Measurements from ENCODE around the gene FARSB.
A peak's percentile ranks its signal among the peaks of the same experiment; 100 is the strongest.

Gene FARSB

GRCh38 chr2:222673273-222673672 lies 17.4 kb upstream of the FARSB start:
- peaks cover 5% of the 10 kb centered on the region for H3K4me1 Mint-ChIP-seq (ENCODE audit: low read depth)
- no peak overlapping the region for H3K4me3 Mint-ChIP-seq
- H3K27me3 Mint-ChIP-seq (ENCODE audit: low read depth), result peaks cover 77% of the 10 kb centered on the region
- H3K36me3 Mint-ChIP-seq (ENCODE audit: low read depth), result no peaks in the 10 kb centered on the region
- no peak overlapping the region for H3K27ac Mint-ChIP-seq
- H3K9me3 Mint-ChIP-seq, result no peaks in the 10 kb centered on the region

GRCh38 chr2:222672068-222672401 lies 16.1 kb upstream of the FARSB start:
- peaks cover 73% of the 10 kb centered on the region for H3K27me3 Mint-ChIP-seq (ENCODE audit: low read depth)

DNA sequence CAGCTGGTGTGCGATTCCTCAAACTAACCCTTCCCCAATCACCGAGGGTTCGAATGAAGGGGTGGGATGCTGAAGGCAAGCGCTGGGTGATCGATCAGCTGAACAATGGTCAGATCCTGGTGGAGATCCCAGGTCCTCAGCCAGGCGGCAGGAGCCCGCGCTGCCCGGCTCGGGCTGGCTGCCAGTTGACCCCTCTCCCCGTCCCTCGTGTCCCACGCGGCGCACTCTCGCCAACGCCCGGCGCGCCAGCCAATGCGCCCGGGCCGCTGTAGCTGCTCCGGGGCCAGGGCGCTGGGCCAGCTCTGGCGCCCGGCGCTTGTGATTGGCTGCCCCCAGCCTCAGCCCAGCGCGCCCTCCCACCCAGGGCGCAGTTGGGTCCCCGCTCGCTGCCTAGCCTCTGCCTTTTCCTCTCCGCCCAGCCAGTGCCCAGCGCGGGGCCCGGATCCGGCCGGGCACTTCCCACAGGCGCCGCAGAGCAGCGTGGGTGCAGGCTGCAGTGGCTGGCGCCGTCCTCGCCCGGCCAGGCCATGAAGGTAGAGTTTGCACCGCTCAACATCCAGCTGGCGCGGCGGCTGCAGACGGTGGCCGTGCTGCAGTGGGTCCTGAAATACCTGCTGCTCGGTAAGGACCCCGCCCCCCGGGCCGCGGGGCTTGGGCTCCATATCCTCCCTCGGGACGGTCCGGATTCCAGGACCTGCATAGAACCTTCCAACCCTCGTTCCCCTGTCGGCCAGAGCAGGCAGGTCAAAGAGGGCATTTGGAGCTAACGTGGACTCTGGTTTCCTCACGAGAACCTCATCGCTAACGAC lies 15.6 kb upstream of the FARSB start, which contains the start of gene MOGAT1:
TSS of gene MOGAT1 (plus strand) at position 400 of the 809 bp plus-strand sequence. CDS start at position 528, 128 bp downstream.
- H3K36me3 Mint-ChIP-seq (ENCODE audit: low read depth), result no peaks in the 10 kb centered on the region
- H3K9me3 Mint-ChIP-seq, result no peaks in the 10 kb centered on the region
- peaks cover 5% of the 10 kb centered on the region for H3K4me1 Mint-ChIP-seq (ENCODE audit: low read depth)
- H3K27ac Mint-ChIP-seq, result no peak within 1 kb of the TSS
- peak within 1 kb of the TSS; percentile 32 for H3K4me3 Mint-ChIP-seq
- peaks cover 73% of the 10 kb centered on the region for H3K27me3 Mint-ChIP-seq (ENCODE audit: low read depth)

More at GRCh38 chr2:222672068-222672401, 16.1 kb upstream of the FARSB start:
- H3K4me1 Mint-ChIP-seq (ENCODE audit: low read depth), result peaks cover 5% of the 10 kb centered on the region
- H3K36me3 Mint-ChIP-seq (ENCODE audit: low read depth), result no peaks in the 10 kb centered on the region
- H3K27ac Mint-ChIP-seq, result no peak overlapping the region
- no peaks in the 10 kb centered on the region for H3K9me3 Mint-ChIP-seq
- H3K4me3 Mint-ChIP-seq, result no peak overlapping the region

DNA sequence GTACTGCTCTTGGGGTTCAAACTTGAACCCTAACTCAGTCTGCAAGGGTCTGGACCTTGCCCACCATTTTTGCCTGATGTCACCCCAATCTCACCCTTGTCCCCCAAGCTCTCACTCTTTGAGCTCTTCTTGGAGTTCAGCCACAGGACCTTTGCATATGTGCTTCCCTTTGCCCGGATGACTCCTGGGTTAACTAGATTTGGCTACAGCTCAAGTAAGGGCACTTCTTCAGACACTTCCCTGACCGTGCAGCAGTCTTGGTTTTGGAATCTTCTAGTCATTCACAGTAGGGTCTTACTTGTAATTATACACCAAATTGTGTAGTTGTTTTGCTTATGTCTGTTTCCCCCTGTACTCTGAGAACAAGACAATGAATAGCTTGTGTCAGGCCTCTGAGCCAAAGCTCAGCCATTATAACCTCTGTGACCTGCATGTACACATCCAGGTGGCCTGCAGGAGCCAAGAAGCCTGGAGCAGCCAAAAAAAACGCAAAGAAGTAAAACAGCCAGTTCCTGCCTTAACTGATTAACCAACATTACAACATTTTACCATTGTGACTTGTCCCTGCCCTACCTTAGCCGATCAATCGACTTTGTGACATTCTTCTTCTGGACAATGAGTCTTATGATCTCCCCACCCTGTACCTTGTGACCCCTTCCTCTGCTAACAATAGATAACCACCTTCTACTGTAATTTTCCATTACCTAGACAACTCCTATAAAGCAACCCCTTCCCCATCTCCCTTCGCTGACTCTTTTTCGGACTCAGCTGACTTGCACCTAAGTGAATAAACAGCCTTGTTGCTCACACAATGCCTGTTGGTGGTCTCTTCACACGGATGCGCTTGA lies 14.5 kb upstream of the FARSB start:
- Mint-ChIP-seq H3K36me3 (ENCODE audit: low read depth) (no peaks in the 10 kb centered on the region), H3K4me1 (ENCODE audit: low read depth) (peaks cover 5% of the 10 kb centered on the region), H3K27me3 (ENCODE audit: low read depth) (peaks cover 77% of the 10 kb centered on the region), H3K9me3 (no peaks in the 10 kb centered on the region), H3K4me3 (no peak overlapping the region), H3K27ac (no peak overlapping the region)

GRCh38 chr2:222669353-222669752 lies 13.5 kb upstream of the FARSB start:
- Mint-ChIP-seq H3K36me3 (ENCODE audit: low read depth) (no peaks in the 10 kb centered on the region), H3K27ac (no peak overlapping the region), H3K4me1 (ENCODE audit: low read depth) (peaks cover 5% of the 10 kb centered on the region), H3K4me3 (no peak overlapping the region), H3K27me3 (ENCODE audit: low read depth) (peaks cover 71% of the 10 kb centered on the region), H3K9me3 (no peaks in the 10 kb centered on the region)

- no peaks in the 10 kb centered on the region for H3K9me3 Mint-ChIP-seq
- peaks cover 66% of the 10 kb centered on the region for H3K27me3 Mint-ChIP-seq (ENCODE audit: low read depth)
- peaks cover 5% of the 10 kb centered on the region for H3K4me1 Mint-ChIP-seq (ENCODE audit: low read depth)
- no peak overlapping the region for H3K4me3 Mint-ChIP-seq
- no peak overlapping the region for H3K27ac Mint-ChIP-seq
- no peaks in the 10 kb centered on the region for H3K36me3 Mint-ChIP-seq (ENCODE audit: low read depth)
These were observed 12.7 kb upstream of the FARSB start for GRCh38 chr2:222668494-222669154.

- H3K36me3 Mint-ChIP-seq (ENCODE audit: low read depth), result no peaks in the 10 kb centered on the region
- no peak overlapping the region for H3K27ac Mint-ChIP-seq
- peaks cover 23% of the 10 kb centered on the region for H3K27me3 Mint-ChIP-seq (ENCODE audit: low read depth)
- no peaks in the 10 kb centered on the region for H3K4me1 Mint-ChIP-seq (ENCODE audit: low read depth)
- H3K4me3 Mint-ChIP-seq, result no peak overlapping the region
- H3K9me3 Mint-ChIP-seq, result no peaks in the 10 kb centered on the region
These were observed 7.6 kb upstream of the FARSB start for GRCh38 chr2:222663479-222663878.

- Mint-ChIP-seq H3K4me1 (ENCODE audit: low read depth) (peaks cover 22% of the 10 kb centered on the region), H3K4me3 (peak overlapping the region; percentile 99), H3K27me3 (ENCODE audit: low read depth) (peaks cover 4% of the 10 kb centered on the region), H3K9me3 (no peaks in the 10 kb centered on the region), H3K27ac (peak overlapping the region; percentile 98), H3K36me3 (ENCODE audit: low read depth) (peaks cover 8% of the 10 kb centered on the region)
These were observed 894 bp upstream of the FARSB start for GRCh38 chr2:222656526-222657446.

DNA sequence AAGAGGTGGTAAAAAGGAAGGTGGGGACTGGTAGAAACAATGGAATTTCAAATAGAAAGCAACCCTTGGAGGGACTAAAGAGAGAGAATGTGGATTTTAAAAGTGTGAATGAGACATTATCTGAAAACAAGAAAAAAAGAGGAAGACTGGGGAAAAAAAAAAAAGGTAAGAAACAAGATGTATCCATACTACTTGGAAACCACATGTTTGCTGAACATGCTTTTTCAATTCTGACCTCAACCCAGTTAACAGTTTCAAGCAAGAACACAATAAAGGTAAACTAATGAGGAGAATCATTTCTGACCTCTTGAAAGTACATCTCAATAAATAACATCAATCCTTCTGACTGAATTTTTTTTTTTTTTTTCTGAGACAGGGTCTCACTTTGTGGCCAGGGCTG lies 2.6 kb downstream of the FARSB start:
- H3K36me3 Mint-ChIP-seq (ENCODE audit: low read depth), result peaks cover 11% of the 10 kb centered on the region

DNA sequence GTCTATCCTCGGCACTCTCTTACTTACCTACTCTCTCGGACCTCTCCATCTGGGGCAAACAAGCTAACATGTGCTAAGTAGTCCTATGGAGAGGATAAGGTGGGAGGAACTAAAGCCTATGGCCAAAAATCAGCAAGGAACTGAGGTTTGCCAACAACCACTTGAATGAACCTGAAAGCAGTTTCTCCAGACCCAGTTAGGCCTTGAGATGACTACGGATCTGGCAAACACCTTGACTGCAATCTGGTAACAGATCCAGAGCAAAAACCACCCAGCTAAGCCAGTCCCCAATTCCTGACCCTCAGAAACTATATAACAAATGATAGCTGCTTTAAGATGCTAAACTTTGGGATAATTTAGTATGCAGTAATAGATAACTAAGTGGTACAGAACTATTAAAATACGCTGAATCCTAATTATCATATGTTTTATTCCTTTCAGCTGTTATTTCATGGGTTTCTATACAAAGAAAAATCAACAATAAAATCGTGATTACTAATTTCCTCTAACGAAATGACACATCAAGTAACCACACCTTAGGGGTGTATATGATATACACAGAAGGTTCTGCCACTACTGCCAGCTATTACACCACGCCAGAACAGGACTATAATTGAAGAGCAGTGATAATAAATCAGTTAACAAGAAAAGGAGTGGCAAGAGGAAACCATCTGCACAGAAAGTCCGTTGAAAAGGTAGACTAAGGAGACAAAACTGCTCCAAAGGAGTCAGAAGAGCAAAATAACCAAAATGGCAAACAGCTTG lies 3.2 kb downstream of the FARSB start:
- peak overlapping the region; percentile 67 for H3K27ac Mint-ChIP-seq
- H3K27me3 Mint-ChIP-seq (ENCODE audit: low read depth), result no peaks in the 10 kb centered on the region
- H3K9me3 Mint-ChIP-seq, result no peaks in the 10 kb centered on the region
- peak overlapping the region; percentile 69 for H3K4me3 Mint-ChIP-seq
- H3K36me3 Mint-ChIP-seq (ENCODE audit: low read depth), result peaks cover 13% of the 10 kb centered on the region
- H3K4me1 Mint-ChIP-seq (ENCODE audit: low read depth), result peaks cover 25% of the 10 kb centered on the region

More for the DNA sequence above, 2.6 kb downstream of the FARSB start:
- Mint-ChIP-seq H3K4me1 (ENCODE audit: low read depth) (peaks cover 25% of the 10 kb centered on the region), H3K27me3 (ENCODE audit: low read depth) (no peaks in the 10 kb centered on the region), H3K9me3 (no peaks in the 10 kb centered on the region), H3K4me3 (peak overlapping the region; percentile 69), H3K27ac (peak overlapping the region; percentile 67)

GRCh38 chr2:222651718-222652418 lies 4.0 kb downstream of the FARSB start:
- H3K4me1 Mint-ChIP-seq (ENCODE audit: low read depth), result peaks cover 23% of the 10 kb centered on the region
- H3K27me3 Mint-ChIP-seq (ENCODE audit: low read depth), result no peaks in the 10 kb centered on the region
- no peak overlapping the region for H3K27ac Mint-ChIP-seq
- no peak overlapping the region for H3K4me3 Mint-ChIP-seq
- peaks cover 15% of the 10 kb centered on the region for H3K36me3 Mint-ChIP-seq (ENCODE audit: low read depth)
- no peaks in the 10 kb centered on the region for H3K9me3 Mint-ChIP-seq

- no peak overlapping the region for H3K27ac Mint-ChIP-seq
- H3K36me3 Mint-ChIP-seq (ENCODE audit: low read depth), result peaks cover 22% of the 10 kb centered on the region
- no peaks in the 10 kb centered on the region for H3K27me3 Mint-ChIP-seq (ENCODE audit: low read depth)
- no peak overlapping the region for H3K4me3 Mint-ChIP-seq
- no peaks in the 10 kb centered on the region for H3K9me3 Mint-ChIP-seq
- H3K4me1 Mint-ChIP-seq (ENCODE audit: low read depth), result peaks cover 16% of the 10 kb centered on the region
These were observed 6.1 kb downstream of the FARSB start for GRCh38 chr2:222649801-222650200.

DNA sequence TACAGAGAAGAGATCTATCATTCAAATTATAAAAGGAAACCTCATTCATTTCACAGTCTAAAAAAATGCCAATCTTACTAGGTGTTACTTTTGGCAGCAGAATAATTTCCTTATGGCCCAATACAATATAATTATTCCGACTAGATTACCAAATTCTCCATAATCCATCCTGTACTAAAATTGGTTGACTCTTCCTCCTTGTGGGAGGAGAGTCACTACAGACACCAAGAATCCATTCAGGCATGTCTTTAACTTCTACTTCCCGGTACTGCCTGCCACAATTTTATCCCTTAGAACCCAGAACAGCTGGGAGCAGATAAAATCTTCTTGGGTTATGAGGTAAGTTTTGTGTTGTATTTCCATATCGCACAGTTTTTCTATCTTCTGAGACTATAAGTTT lies 9.9 kb downstream of the FARSB start:
- Mint-ChIP-seq H3K9me3 (no peaks in the 10 kb centered on the region), H3K4me1 (ENCODE audit: low read depth) (peaks cover 10% of the 10 kb centered on the region), H3K36me3 (ENCODE audit: low read depth) (peaks cover 33% of the 10 kb centered on the region), H3K27me3 (ENCODE audit: low read depth) (no peaks in the 10 kb centered on the region), H3K4me3 (no peak overlapping the region), H3K27ac (no peak overlapping the region)

Data from T-helper 1 cell treated with Interleukin-12 subunit alpha and Interleukin-12 subunit beta and Interleukin-4 antibody, amounts not matched to agents 30 μg/mL and 1 μg/mL, for 36 hours (primary cell).